Measurements from ENCODE around the gene ELK3. TPM values are rescaled to one million over a fixed set of nuclear protein-coding genes. Genes with fewer than 3 reads are reported as not detected.

Gene ELK3
- total RNA-seq, 1 experiment from 2014 or later = 9.4 TPM

DNA sequence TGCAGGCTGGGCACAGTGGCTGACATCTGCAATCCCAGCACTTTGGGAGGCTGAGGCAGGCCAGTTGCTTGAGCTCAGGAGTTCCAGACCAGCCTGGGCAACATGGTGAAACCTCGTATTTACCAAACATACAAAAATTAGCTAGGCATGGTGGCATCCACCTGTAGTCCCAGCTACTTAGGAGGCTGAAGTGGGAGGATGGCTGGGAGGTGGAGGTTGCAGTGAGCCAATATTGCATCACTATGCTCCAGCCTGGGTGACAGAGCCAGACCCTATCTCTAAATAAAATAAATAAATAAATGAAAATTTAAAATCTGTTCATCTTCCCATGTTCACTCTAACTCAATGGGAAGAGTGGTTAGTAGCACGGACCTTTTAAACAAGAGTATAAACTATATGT lies 71.2 kb downstream of the ELK3 start:
- no peak overlapping the region for H2AFZ ChIP-seq (ENCODE audit: low read length)
- H3K4me2 ChIP-seq (ENCODE audit: insufficient read depth, insufficient read length, low read length) = no peak overlapping the region
- H4K91ac ChIP-seq (ENCODE audit: insufficient read length, low read depth, low read length) = no peak overlapping the region
- H2BK12ac ChIP-seq (ENCODE audit: insufficient read length, low read depth, low read length) = no peak overlapping the region
- no peak overlapping the region for H2AK5ac ChIP-seq (ENCODE audit: insufficient read length, low read length)
- WGBS (ENCODE audit: extremely low coverage, insufficient read length, low lambda C conversion rate) = no CpG with 5 or more reads among the region's 2 CpGs
- no peak overlapping the region for H2BK120ac ChIP-seq (ENCODE audit: low read depth, low read length, poor library complexity, severe bottlenecking)
- TF ChIP-seq, protein P1, sequence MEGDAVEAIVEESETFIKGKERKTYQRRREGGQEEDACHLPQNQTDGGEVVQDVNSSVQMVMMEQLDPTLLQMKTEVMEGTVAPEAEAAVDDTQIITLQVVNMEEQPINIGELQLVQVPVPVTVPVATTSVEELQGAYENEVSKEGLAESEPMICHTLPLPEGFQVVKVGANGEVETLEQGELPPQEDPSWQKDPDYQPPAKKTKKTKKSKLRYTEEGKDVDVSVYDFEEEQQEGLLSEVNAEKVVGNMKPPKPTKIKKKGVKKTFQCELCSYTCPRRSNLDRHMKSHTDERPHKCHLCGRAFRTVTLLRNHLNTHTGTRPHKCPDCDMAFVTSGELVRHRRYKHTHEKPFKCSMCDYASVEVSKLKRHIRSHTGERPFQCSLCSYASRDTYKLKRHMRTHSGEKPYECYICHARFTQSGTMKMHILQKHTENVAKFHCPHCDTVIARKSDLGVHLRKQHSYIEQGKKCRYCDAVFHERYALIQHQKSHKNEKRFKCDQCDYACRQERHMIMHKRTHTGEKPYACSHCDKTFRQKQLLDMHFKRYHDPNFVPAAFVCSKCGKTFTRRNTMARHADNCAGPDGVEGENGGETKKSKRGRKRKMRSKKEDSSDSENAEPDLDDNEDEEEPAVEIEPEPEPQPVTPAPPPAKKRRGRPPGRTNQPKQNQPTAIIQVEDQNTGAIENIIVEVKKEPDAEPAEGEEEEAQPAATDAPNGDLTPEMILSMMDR (conservative IDR thresholded peaks at IDR 0.05) = no peak
- no peak overlapping the region for H4K8ac ChIP-seq (replicated peaks; ENCODE audit: insufficient read length, low read depth, low read length)
- no peak overlapping the region for H2BK20ac ChIP-seq (ENCODE audit: low read depth, low read length, poor library complexity, severe bottlenecking)
- H3K27me3 ChIP-seq (ENCODE audit: insufficient read depth, low read length) = no peaks in the 10 kb centered on the region
- no peak overlapping the region for H3K9ac ChIP-seq (ENCODE audit: extremely low read depth, insufficient read length, low read length)
- no peak for DNase-seq
- H3K79me2 ChIP-seq (ENCODE audit: insufficient read depth, low read length) = no peaks in the 10 kb centered on the region
- H2BK5ac ChIP-seq (ENCODE audit: insufficient read length, low read length) = no peak overlapping the region
- no peak overlapping the region for H3K27ac ChIP-seq (ENCODE audit: insufficient read length, low read depth, low read length)
- H4K20me1 ChIP-seq (ENCODE audit: control insufficient read depth, insufficient read depth, insufficient read length) = no peaks in the 10 kb centered on the region
- H3K14ac ChIP-seq (ENCODE audit: insufficient read depth, low read length) = no peak overlapping the region
- no peaks in the 10 kb centered on the region for H3K79me1 ChIP-seq (ENCODE audit: insufficient read depth, low read depth, low read length, poor library complexity, severe bottlenecking)
- no peak overlapping the region for H3T11ph ChIP-seq (ENCODE audit: low read length)
- H4K5ac ChIP-seq (ENCODE audit: insufficient read length, low read depth, low read length) = no peak overlapping the region
- Mint-ChIP-seq H3K27ac (no peak overlapping the region), H3K27me3 (ENCODE audit: low read depth) (no peaks in the 10 kb centered on the region), H3K36me3 (ENCODE audit: insufficient read depth in 1 of 3, low read depth in 3 of 3) (peaks cover 4 to 29% (median 10%) of the 10 kb centered on the region in 3 experiments; a peak in 5 of 7 replicates), H3K9me3 (no peaks in the 10 kb centered on the region), H3K4me1 (peaks cover 8 to 17% of the 10 kb centered on the region in 2 experiments), H3K4me3 (no peak overlapping the region)
- no peak overlapping the region for H3K23ac ChIP-seq (ENCODE audit: insufficient read length, low read depth, low read length)
- H2BK15ac ChIP-seq (ENCODE audit: low read depth, low read length) = no peak overlapping the region
- H3K4me1 ChIP-seq (ENCODE audit: insufficient read depth, low read length) = no peaks in the 10 kb centered on the region
- H3K4ac ChIP-seq (ENCODE audit: low read depth, low read length) = no peak overlapping the region
- no peaks in the 10 kb centered on the region for H3K23me2 ChIP-seq (ENCODE audit: insufficient read length, low read depth, low read length, poor library complexity, severe bottlenecking)
- H3K56ac ChIP-seq (ENCODE audit: insufficient read length, low read depth, low read length) = no peak overlapping the region
- no peaks in the 10 kb centered on the region for H3K9me3 ChIP-seq (ENCODE audit: control insufficient read depth, low read depth, low read length)
- H3K18ac ChIP-seq (ENCODE audit: insufficient read length, low read depth, low read length) = no peak overlapping the region

Data from H9 (cell line).